Measurements from ENCODE around the gene ANXA4.
"Not testable (repeated sequence)": the region's sequence is repeated elsewhere in the genome, so short reads cannot be mapped to it uniquely, and the experiment has no call there.

ANXA4 gene

DNA sequence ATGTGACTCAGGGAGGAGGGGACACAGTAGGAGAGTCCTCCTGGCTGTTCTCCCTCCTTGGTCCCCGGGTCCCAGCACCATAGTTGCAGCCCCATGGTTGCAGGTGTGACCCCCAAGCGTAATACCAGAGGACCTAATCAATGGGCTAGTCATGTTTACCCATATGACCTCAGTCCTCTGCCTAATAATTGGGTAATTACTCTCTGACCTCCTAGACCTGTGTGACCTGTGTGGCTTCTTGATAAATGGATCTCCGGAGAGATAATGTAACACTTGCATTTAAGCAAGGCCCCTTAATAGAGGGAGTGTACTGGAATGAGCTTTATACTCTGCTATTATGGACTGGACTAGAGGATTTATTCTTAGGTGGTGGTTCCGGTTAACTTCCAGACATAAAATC is 55.3 kb downstream of the ANXA4 start:
- ChIA-PET CTCF (interaction anchor here (1.6 kb wide), 1 partner anchor 73 kb away, joined by 6 read pairs; no protein-coding TSS in a partner anchor), POLR2A (ENCODE audit: low non-redundant PET) (interaction anchor here (1.0 kb wide), 1 partner anchor 9 kb away, joined by 3 read pairs; no protein-coding TSS in a partner anchor)

DNA sequence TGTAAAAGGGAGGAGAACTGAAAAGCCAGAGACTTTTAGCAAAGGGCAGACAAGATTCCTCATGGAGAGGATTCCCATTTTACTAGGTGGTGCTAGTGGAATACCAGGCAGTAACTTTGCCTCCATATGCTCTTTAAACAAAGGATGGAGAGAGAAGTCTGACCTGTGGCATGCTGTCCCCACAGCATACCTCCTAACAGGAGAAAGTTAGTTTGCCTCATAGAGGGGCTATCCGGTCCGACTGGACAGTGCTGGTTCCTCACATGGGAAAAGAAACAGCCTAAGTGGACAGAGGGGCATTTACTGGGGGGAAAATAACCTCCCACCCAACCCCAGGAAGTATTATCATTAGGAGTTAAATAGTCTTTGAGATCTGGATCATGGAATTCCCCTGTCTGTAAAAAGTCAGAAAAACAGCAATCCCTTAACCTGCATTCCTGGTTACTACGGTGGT is 55.9 kb downstream of the ANXA4 start:
- TF ChIP-seq, protein P1, sequence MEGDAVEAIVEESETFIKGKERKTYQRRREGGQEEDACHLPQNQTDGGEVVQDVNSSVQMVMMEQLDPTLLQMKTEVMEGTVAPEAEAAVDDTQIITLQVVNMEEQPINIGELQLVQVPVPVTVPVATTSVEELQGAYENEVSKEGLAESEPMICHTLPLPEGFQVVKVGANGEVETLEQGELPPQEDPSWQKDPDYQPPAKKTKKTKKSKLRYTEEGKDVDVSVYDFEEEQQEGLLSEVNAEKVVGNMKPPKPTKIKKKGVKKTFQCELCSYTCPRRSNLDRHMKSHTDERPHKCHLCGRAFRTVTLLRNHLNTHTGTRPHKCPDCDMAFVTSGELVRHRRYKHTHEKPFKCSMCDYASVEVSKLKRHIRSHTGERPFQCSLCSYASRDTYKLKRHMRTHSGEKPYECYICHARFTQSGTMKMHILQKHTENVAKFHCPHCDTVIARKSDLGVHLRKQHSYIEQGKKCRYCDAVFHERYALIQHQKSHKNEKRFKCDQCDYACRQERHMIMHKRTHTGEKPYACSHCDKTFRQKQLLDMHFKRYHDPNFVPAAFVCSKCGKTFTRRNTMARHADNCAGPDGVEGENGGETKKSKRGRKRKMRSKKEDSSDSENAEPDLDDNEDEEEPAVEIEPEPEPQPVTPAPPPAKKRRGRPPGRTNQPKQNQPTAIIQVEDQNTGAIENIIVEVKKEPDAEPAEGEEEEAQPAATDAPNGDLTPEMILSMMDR (conservative IDR thresholded peaks at IDR 0.05; ENCODE audit: low read depth): no peak

More for the DNA sequence above, 55.3 kb downstream of the ANXA4 start:
- H3K27ac ChIP-seq: peak overlapping the region; percentile 44; the same call in 1 of the 2 replicates
- TF ChIP-seq, protein P1 (conservative IDR thresholded peaks at IDR 0.05; ENCODE audit: low read depth): no peak
- DNase-seq (ENCODE audit: low spot score): no peak

DNA sequence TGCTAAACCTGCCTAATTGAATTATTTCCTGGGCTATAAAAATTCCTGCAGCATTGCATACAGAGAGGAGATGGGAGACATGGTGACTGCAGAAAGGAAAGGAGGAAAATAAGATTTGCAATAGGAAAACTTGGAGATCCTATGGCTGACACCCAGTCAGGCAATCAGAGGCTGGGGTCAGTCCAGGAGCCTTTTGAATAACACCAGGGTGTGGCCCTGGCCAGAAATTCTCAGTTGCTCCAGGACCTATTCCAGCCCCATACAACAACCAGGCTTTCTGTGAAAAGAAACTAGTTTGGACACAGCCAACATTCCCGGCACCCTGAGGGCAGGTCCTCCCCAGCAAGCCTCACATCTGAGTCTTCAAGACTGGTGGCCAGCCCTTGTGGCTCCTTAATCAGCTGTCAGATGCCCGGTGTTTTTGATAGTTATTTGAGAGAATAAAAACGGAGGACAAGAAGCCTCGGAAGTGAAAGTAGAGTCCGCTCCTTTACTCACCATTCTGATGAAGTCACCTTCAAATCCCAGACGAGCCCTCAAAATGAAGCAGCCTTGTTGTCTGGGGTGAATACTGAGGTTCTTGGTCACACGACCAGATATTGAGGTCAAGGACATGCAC is 56.5 kb downstream of the ANXA4 start:
- ChIA-PET POLR2A (ENCODE audit: low non-redundant PET) (interaction anchor here (0.6 kb wide), 1 partner anchor 20 kb away, joined by 11 read pairs; no protein-coding TSS in a partner anchor), CTCF (interaction anchor here (0.7 to 1.7 kb wide), 3 partner anchors 49 to 665 kb away, joined by 3 to 6 read pairs (median 3); no protein-coding TSS in a partner anchor)
- peak; percentile 34 for DNase-seq (ENCODE audit: low spot score)
- H3K27ac ChIP-seq: peak overlapping the region; percentile 89
- TF ChIP-seq, protein P1 (conservative IDR thresholded peaks at IDR 0.05; ENCODE audit: low read depth): no peak

More for the DNA sequence above, 55.9 kb downstream of the ANXA4 start:
- H3K27ac ChIP-seq: peak overlapping the region; percentile 89
- no peak for DNase-seq (ENCODE audit: low spot score)
- POLR2A ChIA-PET (ENCODE audit: low non-redundant PET): interaction anchor here (1.0 kb wide), 1 partner anchor 8 kb away, joined by 3 read pairs; no protein-coding TSS in a partner anchor
- CTCF ChIA-PET: interaction anchor here (0.7 to 1.7 kb wide), 2 partner anchors 49 to 73 kb away, joined by 3 to 6 read pairs; no protein-coding TSS in a partner anchor

- TF ChIP-seq, protein P1 (conservative IDR thresholded peaks at IDR 0.05; ENCODE audit: low read depth): no peak
- H3K27ac ChIP-seq: peak overlapping the region; percentile 89
- ChIA-PET POLR2A (ENCODE audit: low non-redundant PET) (interaction anchor here (0.6 kb wide), 1 partner anchor 21 kb away, joined by 11 read pairs; no protein-coding TSS in a partner anchor), CTCF (interaction anchor here (0.6 to 1.7 kb wide), 3 partner anchors 32 to 666 kb away, joined by 3 to 6 read pairs (median 3); no protein-coding TSS in a partner anchor)
- no peak for DNase-seq (ENCODE audit: low spot score)
These were observed 57.1 kb downstream of the ANXA4 start for GRCh38 chr2:69798909-69799526.

- DNase-seq (ENCODE audit: low spot score): no peak
- ChIA-PET POLR2A (ENCODE audit: low non-redundant PET) (no interaction called here), CTCF (interaction anchor here (1.5 kb wide), 1 partner anchor 77 kb away, joined by 5 read pairs; no protein-coding TSS in a partner anchor)
- TF ChIP-seq, protein P1 (conservative IDR thresholded peaks at IDR 0.05; ENCODE audit: low read depth): no peak
- H3K27ac ChIP-seq: no peak overlapping the region
These were observed 59.9 kb downstream of the ANXA4 start for GRCh38 chr2:69801745-69802290.

DNA sequence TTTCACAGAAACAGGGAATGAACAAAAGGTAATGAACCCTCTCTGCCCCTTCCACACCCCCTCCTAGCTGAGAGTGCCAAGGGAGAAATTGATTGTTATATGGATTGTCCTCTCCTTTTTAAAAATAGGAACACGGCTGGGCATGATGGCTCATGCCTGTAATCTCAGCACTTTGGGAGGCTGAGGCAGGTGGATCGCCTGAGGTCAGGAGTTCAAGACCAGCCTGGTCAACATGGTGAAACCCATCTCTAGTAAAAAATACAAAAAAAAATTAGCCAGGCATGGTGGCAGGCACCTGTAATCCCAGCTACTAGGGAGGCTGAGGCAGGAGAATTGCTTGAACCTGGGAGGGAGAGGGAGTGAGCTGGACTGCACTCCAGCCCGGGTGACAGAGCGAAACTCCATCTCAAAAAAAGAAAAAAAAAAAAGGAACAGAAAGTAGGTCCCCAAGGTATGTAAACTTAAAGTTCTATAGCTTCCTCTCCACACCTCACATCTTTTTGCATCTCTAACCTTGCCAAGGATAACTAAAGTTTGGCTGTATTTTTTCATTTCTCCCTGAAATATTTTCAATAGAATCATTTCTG is 60.9 kb downstream of the ANXA4 start:
- CTCF ChIA-PET: interaction anchor here (1.5 kb wide), 1 partner anchor 78 kb away, joined by 5 read pairs; no protein-coding TSS in a partner anchor
- DNase-seq (ENCODE audit: low spot score); POLR2A ChIA-PET (ENCODE audit: low non-redundant PET); H3K27ac ChIP-seq: not testable (repeated sequence)

Measured in RWPE1 (cell line).